Measurements from ENCODE around the gene LOXL4.
A peak's percentile ranks its signal among the peaks of the same experiment; 100 is the strongest.

The LOXL4 gene

GRCh38 chr10:98263088-98263487, 4.9 kb downstream of the LOXL4 start:
- no peak for TF ChIP-seq CTCF (IDR thresholded peaks at IDR 0.05; ENCODE audit: extremely low read depth, missing control alignments)
- DNase-seq (ENCODE audit: low spot score): no peak

GRCh38 chr10:98262571-98262970, 5.4 kb downstream of the LOXL4 start:
- TF ChIP-seq CTCF (IDR thresholded peaks at IDR 0.05; ENCODE audit: extremely low read depth, missing control alignments): no peak
- DNase-seq (ENCODE audit: low spot score): no peak

- no peak for DNase-seq (ENCODE audit: low spot score)
- no peak for TF ChIP-seq CTCF (IDR thresholded peaks at IDR 0.05; ENCODE audit: extremely low read depth, missing control alignments)
Observed at GRCh38 chr10:98261436-98262277, 6.3 kb downstream of the LOXL4 start.

- TF ChIP-seq CTCF (IDR thresholded peaks at IDR 0.05; ENCODE audit: extremely low read depth, missing control alignments): no peak
- no peak for DNase-seq (ENCODE audit: low spot score)
Observed at GRCh38 chr10:98260752-98261151, 7.2 kb downstream of the LOXL4 start.

- no peak for DNase-seq (ENCODE audit: low spot score)
- no peak for TF ChIP-seq CTCF (IDR thresholded peaks at IDR 0.05; ENCODE audit: extremely low read depth, missing control alignments)
Observed at GRCh38 chr10:98260350-98260749, 7.6 kb downstream of the LOXL4 start.

GRCh38 chr10:98259606-98260315, 8.2 kb downstream of the LOXL4 start:
- TF ChIP-seq CTCF (IDR thresholded peaks at IDR 0.05; ENCODE audit: extremely low read depth, missing control alignments): no peak
- peak; percentile 4 for DNase-seq (ENCODE audit: low spot score)

All from GM20000 (cell line).